ENCODE results near the gene PEX12.
"Not testable (repeated sequence)": the region's sequence is repeated elsewhere in the genome, so short reads cannot be mapped to it uniquely, and the experiment has no call there.

PEX12 gene

GRCh38 chr17:35578197-35578928 is at the start of gene PEX12:
TSS of gene PEX12 (minus strand) at chr17:35578571. CDS start at chr17:35578021, 550 bp downstream.
- peak; percentile 96 to 97 for ATAC-seq (replicated peaks)
- Mint-ChIP-seq H3K27me3 (no peaks in the 10 kb centered on the region), H3K27ac (peak within 1 kb of the TSS; percentile 99), H3K36me3 (peaks cover 1 to 12% of the 10 kb centered on the region in 2 donors), H3K4me1 (peaks cover 15 to 24% of the 10 kb centered on the region in 2 donors), H3K9me3 (no peaks in the 10 kb centered on the region), H3K4me3 (peak within 1 kb of the TSS; percentile 97 to 100)
- DNase-seq, result peak; percentile 86

GRCh38 chr17:35627417-35627816 is 49.0 kb upstream of the PEX12 start:
- no peak for ATAC-seq (replicated peaks)

GRCh38 chr17:35621768-35622167 is 43.4 kb upstream of the PEX12 start:
- H3K36me3 Mint-ChIP-seq, result peaks cover 4 to 26% of the 10 kb centered on the region in 2 donors
- no peak overlapping the region for H3K27ac Mint-ChIP-seq
- no peak overlapping the region for H3K4me3 Mint-ChIP-seq

More at GRCh38 chr17:35627417-35627816, 49.0 kb upstream of the PEX12 start:
- no peaks in the 10 kb centered on the region for H3K27me3 Mint-ChIP-seq
- H3K9me3 Mint-ChIP-seq, result no peaks in the 10 kb centered on the region
- DNase-seq, result no peak
- H3K4me3 Mint-ChIP-seq, result no peak overlapping the region
- no peak overlapping the region for H3K27ac Mint-ChIP-seq
- H3K4me1 Mint-ChIP-seq, result peaks cover 7 to 15% of the 10 kb centered on the region in 2 donors
- H3K36me3 Mint-ChIP-seq, result peaks cover 16 to 56% of the 10 kb centered on the region in 2 donors

GRCh38 chr17:35618628-35619027 is 40.3 kb upstream of the PEX12 start:
- Mint-ChIP-seq H3K27ac (no peak overlapping the region), H3K27me3 (no peaks in the 10 kb centered on the region), H3K36me3 (peaks cover 7 to 17% of the 10 kb centered on the region in 2 donors), H3K4me3 (no peak overlapping the region), H3K4me1 (peaks cover 9 to 24% of the 10 kb centered on the region in 2 donors), H3K9me3 (no peaks in the 10 kb centered on the region)
- ATAC-seq (replicated peaks) (no peak), DNase-seq (no peak)

More at GRCh38 chr17:35621768-35622167, 43.4 kb upstream of the PEX12 start:
- Mint-ChIP-seq H3K27me3 (no peaks in the 10 kb centered on the region), H3K4me1 (peaks cover 10 to 32% of the 10 kb centered on the region in 2 donors), H3K9me3 (no peaks in the 10 kb centered on the region)
- DNase-seq, result no peak
- ATAC-seq (replicated peaks), result no peak

- H3K27me3 Mint-ChIP-seq, result no peaks in the 10 kb centered on the region
- ATAC-seq (replicated peaks) (no peak), DNase-seq (no peak)
- no peak overlapping the region for H3K4me3 Mint-ChIP-seq
- H3K36me3 Mint-ChIP-seq, result peaks cover 7 to 14% of the 10 kb centered on the region in 2 donors
- no peak overlapping the region for H3K27ac Mint-ChIP-seq
- no peaks in the 10 kb centered on the region for H3K9me3 Mint-ChIP-seq
- H3K4me1 Mint-ChIP-seq, result peaks cover 9 to 24% of the 10 kb centered on the region in 2 donors
These were observed 39.1 kb upstream of the PEX12 start for GRCh38 chr17:35617505-35617904.

- ATAC-seq (replicated peaks) (no peak), DNase-seq (no peak)
- no peaks in the 10 kb centered on the region for H3K27me3 Mint-ChIP-seq
- H3K4me1 Mint-ChIP-seq, result peaks cover 9 to 24% of the 10 kb centered on the region in 2 donors
- no peak overlapping the region for H3K4me3 Mint-ChIP-seq
- no peaks in the 10 kb centered on the region for H3K9me3 Mint-ChIP-seq
- H3K36me3 Mint-ChIP-seq, result peaks cover 7 to 14% of the 10 kb centered on the region in 2 donors
- no peak overlapping the region for H3K27ac Mint-ChIP-seq
These were observed 38.2 kb upstream of the PEX12 start for GRCh38 chr17:35616536-35616935.

GRCh38 chr17:35614810-35615209 is 36.4 kb upstream of the PEX12 start:
- Mint-ChIP-seq H3K4me1 (peaks cover 9 to 17% of the 10 kb centered on the region in 2 donors), H3K4me3 (no peak overlapping the region), H3K27ac (no peak overlapping the region), H3K27me3 (no peaks in the 10 kb centered on the region), H3K36me3 (peaks cover 7 to 18% of the 10 kb centered on the region in 2 donors), H3K9me3 (no peaks in the 10 kb centered on the region)
- DNase-seq (no peak), ATAC-seq (replicated peaks) (no peak)

- H3K4me1 Mint-ChIP-seq, result peaks cover 4 to 7% of the 10 kb centered on the region in 2 donors
- no peak overlapping the region for H3K27ac Mint-ChIP-seq
- H3K36me3 Mint-ChIP-seq, result peaks cover 5 to 23% of the 10 kb centered on the region in 2 donors
- no peak overlapping the region for H3K4me3 Mint-ChIP-seq
- no peak for ATAC-seq (replicated peaks)
- DNase-seq, result no peak
- no peaks in the 10 kb centered on the region for H3K27me3 Mint-ChIP-seq
- H3K9me3 Mint-ChIP-seq, result no peaks in the 10 kb centered on the region
These were observed 34.7 kb upstream of the PEX12 start for GRCh38 chr17:35612924-35613521.

GRCh38 chr17:35610746-35611145 is 32.4 kb upstream of the PEX12 start:
- not testable (repeated sequence) for H3K4me1 Mint-ChIP-seq; DNase-seq; ATAC-seq (replicated peaks); H3K27me3 Mint-ChIP-seq; H3K4me3 Mint-ChIP-seq; H3K9me3 Mint-ChIP-seq; H3K27ac Mint-ChIP-seq
- peaks cover 2 to 36% of the 10 kb centered on the region in 2 donors for H3K36me3 Mint-ChIP-seq

- Mint-ChIP-seq H3K4me3 (no peak overlapping the region), H3K36me3 (peaks cover 0 to 42% of the 10 kb centered on the region in 2 donors), H3K27ac (no peak overlapping the region), H3K4me1 (no peaks in the 10 kb centered on the region), H3K9me3 (no peaks in the 10 kb centered on the region), H3K27me3 (no peaks in the 10 kb centered on the region)
- ATAC-seq (replicated peaks), result no peak
- no peak for DNase-seq
These were observed 31.5 kb upstream of the PEX12 start for GRCh38 chr17:35609831-35610230.

GRCh38 chr17:35607239-35607847 is 29.0 kb upstream of the PEX12 start:
- H3K36me3 Mint-ChIP-seq, result peaks cover 7 to 45% of the 10 kb centered on the region in 2 donors
- no peak overlapping the region for H3K27ac Mint-ChIP-seq
- H3K4me3 Mint-ChIP-seq, result no peak overlapping the region
- ATAC-seq (replicated peaks) (no peak), DNase-seq (no peak)
- H3K9me3 Mint-ChIP-seq, result no peaks in the 10 kb centered on the region
- H3K27me3 Mint-ChIP-seq, result no peaks in the 10 kb centered on the region
- no peaks in the 10 kb centered on the region for H3K4me1 Mint-ChIP-seq

- H3K4me1 Mint-ChIP-seq, result no peaks in the 10 kb centered on the region
- H3K36me3 Mint-ChIP-seq, result peaks cover 10 to 44% of the 10 kb centered on the region in 2 donors
These were observed 27.3 kb upstream of the PEX12 start for GRCh38 chr17:35605678-35606077.

GRCh38 chr17:35603674-35604073 is 25.3 kb upstream of the PEX12 start:
- no peaks in the 10 kb centered on the region for H3K9me3 Mint-ChIP-seq
- no peaks in the 10 kb centered on the region for H3K4me1 Mint-ChIP-seq
- no peak for ATAC-seq (replicated peaks)
- H3K36me3 Mint-ChIP-seq, result peaks cover 13 to 46% of the 10 kb centered on the region in 2 donors
- H3K4me3 Mint-ChIP-seq, result no peak overlapping the region
- H3K27ac Mint-ChIP-seq, result no peak overlapping the region
- no peaks in the 10 kb centered on the region for H3K27me3 Mint-ChIP-seq
- DNase-seq, result no peak

More at GRCh38 chr17:35605678-35606077, 27.3 kb upstream of the PEX12 start:
- Mint-ChIP-seq H3K4me3 (no peak overlapping the region), H3K27ac (no peak overlapping the region), H3K27me3 (no peaks in the 10 kb centered on the region), H3K9me3 (no peaks in the 10 kb centered on the region)
- ATAC-seq (replicated peaks) (no peak), DNase-seq (no peak)

- Mint-ChIP-seq H3K27me3 (no peaks in the 10 kb centered on the region), H3K9me3 (no peaks in the 10 kb centered on the region), H3K36me3 (peaks cover 28 to 48% of the 10 kb centered on the region in 2 donors), H3K4me3 (no peak overlapping the region), H3K27ac (no peak overlapping the region), H3K4me1 (no peaks in the 10 kb centered on the region)
- ATAC-seq (replicated peaks), result no peak
- no peak for DNase-seq
These were observed 19.2 kb upstream of the PEX12 start for GRCh38 chr17:35597604-35598003.

Measured in stimulated activated naive B cell treated with anti-CD40 and anti-IgM and Interleukin-4, amounts not matched to agents 10 μg/mL and 1 μg/mL and 100 μg/mL, for 72 hours (primary cell).